ENCODE measurements around the gene POLA1.
A peak's percentile ranks its signal among the peaks of the same experiment; 100 is the strongest.

POLA1 gene

GRCh38 chrX:25012793-25013631, 319.3 kb downstream of the POLA1 start:
- Histone ChIP-seq H3K4me1 (ENCODE audit: control insufficient read depth, low read depth, low read length) (no peaks in the 10 kb centered on the region), H3K9ac (ENCODE audit: low read length) (no peak overlapping the region), H3K23ac (ENCODE audit: low read length) (no peak overlapping the region), H3K36me3 (ENCODE audit: control insufficient read depth, insufficient read depth, low read length) (no peaks in the 10 kb centered on the region), H3K27ac (ENCODE audit: low read depth, low read length) (no peak overlapping the region), H2BK5ac (ENCODE audit: low read length) (no peak overlapping the region), H2BK120ac (ENCODE audit: low read depth, low read length) (no peak overlapping the region), H3K4me3 (ENCODE audit: low read length) (no peak overlapping the region), H3K56ac (ENCODE audit: low read length) (peak overlapping the region; percentile 3), H3K27me3 (ENCODE audit: insufficient read depth, low read length, poor library complexity) (peaks cover 68% of the 10 kb centered on the region), H4K5ac (ENCODE audit: low read length) (no peak overlapping the region), H3K18ac (ENCODE audit: low read length) (no peak overlapping the region), H2BK15ac (replicated peaks; ENCODE audit: low read depth) (no peak overlapping the region), H3K4me2 (ENCODE audit: low read length) (no peak overlapping the region), H4K8ac (ENCODE audit: low read depth, low read length) (no peak overlapping the region), H3K4ac (ENCODE audit: low read depth, low read length) (no peak overlapping the region), H3K79me2 (ENCODE audit: control insufficient read depth, insufficient read depth, low read length) (no peaks in the 10 kb centered on the region), H2AK5ac (ENCODE audit: low read length) (no peak overlapping the region), H3K79me1 (ENCODE audit: low read length) (no peaks in the 10 kb centered on the region)
- DNase-seq: no peak
- no CpG with 5 or more reads among the region's 105 CpGs for WGBS (ENCODE audit: extremely low coverage, insufficient coverage, low lambda C conversion rate)

DNA sequence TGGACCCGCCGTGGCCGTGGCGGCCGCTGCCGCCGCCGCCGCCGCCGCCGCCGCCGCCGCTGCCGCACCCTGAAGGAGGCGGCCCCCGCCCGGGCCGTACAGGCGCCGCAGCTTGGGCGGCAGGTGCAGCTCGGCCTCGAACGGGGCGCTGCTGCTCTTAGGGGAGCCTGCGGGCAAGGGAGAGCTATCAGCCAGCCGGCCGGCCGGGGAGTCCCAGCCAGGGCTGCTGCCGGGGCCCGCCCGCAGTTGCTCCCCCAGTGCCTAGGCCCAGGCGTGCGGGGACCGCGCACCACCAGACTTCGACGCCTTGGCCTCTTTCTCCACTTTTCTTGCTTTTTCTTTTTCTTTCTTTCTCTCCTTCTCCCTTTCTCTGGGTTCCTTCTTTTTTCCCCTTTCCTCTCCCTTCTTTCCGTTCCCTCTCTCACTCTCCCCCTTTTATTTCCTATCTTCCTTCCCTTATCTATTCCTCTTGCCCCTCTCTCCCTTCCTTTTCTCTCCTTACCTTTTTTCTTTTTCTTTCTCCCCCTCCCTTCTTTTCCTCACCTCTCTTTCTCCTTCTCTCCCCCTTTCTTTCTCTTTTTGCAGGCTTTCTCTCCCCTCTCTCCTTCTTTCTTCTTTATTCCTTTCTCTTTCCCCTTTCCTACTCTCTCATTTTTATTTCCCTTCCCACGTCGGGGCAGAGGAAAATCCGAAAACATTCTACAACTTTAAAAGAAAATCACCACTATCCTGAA, 320.1 kb downstream of the POLA1 start:
- Histone ChIP-seq H3K18ac (ENCODE audit: low read length) (no peak overlapping the region), H3K36me3 (ENCODE audit: control insufficient read depth, insufficient read depth, low read length) (no peaks in the 10 kb centered on the region), H3K4me2 (ENCODE audit: low read length) (no peak overlapping the region), H3K4ac (ENCODE audit: low read depth, low read length) (no peak overlapping the region), H2AK5ac (ENCODE audit: low read length) (no peak overlapping the region), H2BK5ac (ENCODE audit: low read length) (no peak overlapping the region), H3K56ac (ENCODE audit: low read length) (no peak overlapping the region), H3K27ac (ENCODE audit: low read depth, low read length) (no peak overlapping the region), H4K5ac (ENCODE audit: low read length) (no peak overlapping the region), H3K27me3 (ENCODE audit: insufficient read depth, low read length, poor library complexity) (peaks cover 65% of the 10 kb centered on the region), H3K9ac (ENCODE audit: low read length) (no peak overlapping the region), H4K8ac (ENCODE audit: low read depth, low read length) (no peak overlapping the region), H3K79me2 (ENCODE audit: control insufficient read depth, insufficient read depth, low read length) (no peaks in the 10 kb centered on the region), H2BK15ac (replicated peaks; ENCODE audit: low read depth) (no peak overlapping the region), H3K4me3 (ENCODE audit: low read length) (no peak overlapping the region), H3K4me1 (ENCODE audit: control insufficient read depth, low read depth, low read length) (no peaks in the 10 kb centered on the region), H2BK120ac (ENCODE audit: low read depth, low read length) (no peak overlapping the region), H3K79me1 (ENCODE audit: low read length) (no peaks in the 10 kb centered on the region), H3K23ac (ENCODE audit: low read length) (no peak overlapping the region)
- WGBS (ENCODE audit: extremely low coverage, insufficient coverage, low lambda C conversion rate): no CpG with 5 or more reads among the region's 44 CpGs
- no peak for DNase-seq

- H3K18ac ChIP-seq (ENCODE audit: low read length): no peak overlapping the region
- no peak overlapping the region for H3K9ac ChIP-seq (ENCODE audit: low read length)
- no peak overlapping the region for H3K4me3 ChIP-seq (ENCODE audit: low read length)
- no peaks in the 10 kb centered on the region for H3K79me2 ChIP-seq (ENCODE audit: control insufficient read depth, insufficient read depth, low read length)
- H3K4me1 ChIP-seq (ENCODE audit: control insufficient read depth, low read depth, low read length): no peaks in the 10 kb centered on the region
- H3K23ac ChIP-seq (ENCODE audit: low read length): no peak overlapping the region
- no peaks in the 10 kb centered on the region for H3K36me3 ChIP-seq (ENCODE audit: control insufficient read depth, insufficient read depth, low read length)
- no peak overlapping the region for H3K4me2 ChIP-seq (ENCODE audit: low read length)
- H4K5ac ChIP-seq (ENCODE audit: low read length): no peak overlapping the region
- no CpG with 5 or more reads among the region's 19 CpGs for WGBS (ENCODE audit: extremely low coverage, insufficient coverage, low lambda C conversion rate)
- no peak for DNase-seq
- peaks cover 59% of the 10 kb centered on the region for H3K27me3 ChIP-seq (ENCODE audit: insufficient read depth, low read length, poor library complexity)
- no peak overlapping the region for H2BK15ac ChIP-seq (replicated peaks; ENCODE audit: low read depth)
- no peak overlapping the region for H2AK5ac ChIP-seq (ENCODE audit: low read length)
- no peak overlapping the region for H3K4ac ChIP-seq (ENCODE audit: low read depth, low read length)
- H3K79me1 ChIP-seq (ENCODE audit: low read length): no peaks in the 10 kb centered on the region
- H3K27ac ChIP-seq (ENCODE audit: low read depth, low read length): no peak overlapping the region
- no peak overlapping the region for H4K8ac ChIP-seq (ENCODE audit: low read depth, low read length)
- no peak overlapping the region for H3K56ac ChIP-seq (ENCODE audit: low read length)
- no peak overlapping the region for H2BK5ac ChIP-seq (ENCODE audit: low read length)
- H2BK120ac ChIP-seq (ENCODE audit: low read depth, low read length): no peak overlapping the region
Measured at GRCh38 chrX:25014366-25014838, 320.7 kb downstream of the POLA1 start.

GRCh38 chrX:25015486-25016360, 322.0 kb downstream of the POLA1 start, which contains the start of gene ARX:
TSS of gene ARX (minus strand) at chrX:25015965. CDS start at chrX:25015737, 228 bp downstream.
- H3K4me2 ChIP-seq (ENCODE audit: low read length): no peak within 1 kb of the TSS
- H3K4me1 ChIP-seq (ENCODE audit: control insufficient read depth, low read depth, low read length): no peaks in the 10 kb centered on the region
- no peaks in the 10 kb centered on the region for H3K36me3 ChIP-seq (ENCODE audit: control insufficient read depth, insufficient read depth, low read length)
- DNase-seq: peak; percentile 89
- H3K4ac ChIP-seq (ENCODE audit: low read depth, low read length): no peak within 1 kb of the TSS
- no peak within 1 kb of the TSS for H3K9ac ChIP-seq (ENCODE audit: low read length)
- H3K4me3 ChIP-seq (ENCODE audit: low read length): no peak within 1 kb of the TSS
- no peak within 1 kb of the TSS for H2AK5ac ChIP-seq (ENCODE audit: low read length)
- H4K5ac ChIP-seq (ENCODE audit: low read length): no peak within 1 kb of the TSS
- H3K18ac ChIP-seq (ENCODE audit: low read length): no peak within 1 kb of the TSS
- no peak within 1 kb of the TSS for H3K27ac ChIP-seq (ENCODE audit: low read depth, low read length)
- no peak within 1 kb of the TSS for H3K23ac ChIP-seq (ENCODE audit: low read length)
- WGBS (ENCODE audit: extremely low coverage, insufficient coverage, low lambda C conversion rate): no CpG with 5 or more reads among the region's 58 CpGs
- H3K56ac ChIP-seq (ENCODE audit: low read length): no peak within 1 kb of the TSS
- no peak within 1 kb of the TSS for H2BK120ac ChIP-seq (ENCODE audit: low read depth, low read length)
- H4K8ac ChIP-seq (ENCODE audit: low read depth, low read length): no peak within 1 kb of the TSS
- no peak within 1 kb of the TSS for H2BK15ac ChIP-seq (replicated peaks; ENCODE audit: low read depth)
- no peaks in the 10 kb centered on the region for H3K79me2 ChIP-seq (ENCODE audit: control insufficient read depth, insufficient read depth, low read length)
- H3K27me3 ChIP-seq (ENCODE audit: insufficient read depth, low read length, poor library complexity): peaks cover 50% of the 10 kb centered on the region
- no peaks in the 10 kb centered on the region for H3K79me1 ChIP-seq (ENCODE audit: low read length)
- no peak within 1 kb of the TSS for H2BK5ac ChIP-seq (ENCODE audit: low read length)

DNA sequence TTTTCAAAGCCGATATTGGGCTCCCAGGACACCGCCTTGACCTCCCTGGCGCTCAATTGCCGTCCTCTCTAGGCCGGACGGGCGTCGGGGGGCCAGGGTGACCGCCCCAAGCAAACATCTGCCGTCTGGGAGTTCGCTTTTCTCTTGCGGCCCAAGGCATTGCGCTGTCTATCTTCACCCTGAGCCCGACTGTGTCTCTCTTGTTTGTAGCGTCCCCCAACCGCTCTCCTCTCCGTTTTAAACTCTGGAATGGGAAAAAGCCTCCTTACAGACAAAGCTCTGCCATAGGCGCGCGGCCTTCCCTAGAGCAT, 322.6 kb downstream of the POLA1 start:
- WGBS (ENCODE audit: extremely low coverage, insufficient coverage, low lambda C conversion rate): no CpG with 5 or more reads among the region's 20 CpGs
- no peak overlapping the region for H3K4me3 ChIP-seq (ENCODE audit: low read length)
- H3K4me2 ChIP-seq (ENCODE audit: low read length): no peak overlapping the region
- H3K36me3 ChIP-seq (ENCODE audit: control insufficient read depth, insufficient read depth, low read length): no peaks in the 10 kb centered on the region
- H3K9ac ChIP-seq (ENCODE audit: low read length): no peak overlapping the region
- no peak overlapping the region for H4K8ac ChIP-seq (ENCODE audit: low read depth, low read length)
- no peak overlapping the region for H3K27ac ChIP-seq (ENCODE audit: low read depth, low read length)
- no peaks in the 10 kb centered on the region for H3K4me1 ChIP-seq (ENCODE audit: control insufficient read depth, low read depth, low read length)
- no peak overlapping the region for H3K18ac ChIP-seq (ENCODE audit: low read length)
- no peak overlapping the region for H2BK15ac ChIP-seq (replicated peaks; ENCODE audit: low read depth)
- no peak overlapping the region for H2BK5ac ChIP-seq (ENCODE audit: low read length)
- no peak overlapping the region for H2BK120ac ChIP-seq (ENCODE audit: low read depth, low read length)
- H4K5ac ChIP-seq (ENCODE audit: low read length): no peak overlapping the region
- peak; percentile 27 for DNase-seq
- H3K23ac ChIP-seq (ENCODE audit: low read length): no peak overlapping the region
- peaks cover 46% of the 10 kb centered on the region for H3K27me3 ChIP-seq (ENCODE audit: insufficient read depth, low read length, poor library complexity)
- no peak overlapping the region for H3K4ac ChIP-seq (ENCODE audit: low read depth, low read length)
- no peak overlapping the region for H2AK5ac ChIP-seq (ENCODE audit: low read length)
- H3K56ac ChIP-seq (ENCODE audit: low read length): no peak overlapping the region
- H3K79me1 ChIP-seq (ENCODE audit: low read length): no peaks in the 10 kb centered on the region
- H3K79me2 ChIP-seq (ENCODE audit: control insufficient read depth, insufficient read depth, low read length): no peaks in the 10 kb centered on the region
